ENCODE measurements around the gene FLT4. TPM values are rescaled to one million over a fixed set of nuclear protein-coding genes. Genes with fewer than 3 reads are reported as not detected.
"Not testable (repeated sequence)": the region's sequence is repeated elsewhere in the genome, so short reads cannot be mapped to it uniquely, and the experiment has no call there.

FLT4 gene
- total RNA-seq, 6 experiments from 2014 or later: not detected

GRCh38 chr5:180690562-180690961 is 41.2 kb upstream of the FLT4 start:
- no peaks in the 10 kb centered on the region for H3K4me1 Mint-ChIP-seq (ENCODE audit: low read depth)
- H3K36me3 Mint-ChIP-seq (ENCODE audit: low read depth): no peaks in the 10 kb centered on the region
- DNase-seq: no peak
- H3K4me3 Mint-ChIP-seq: no peak overlapping the region
- no peak for TF ChIP-seq CTCF (IDR thresholded peaks at IDR 0.05)
- no peak overlapping the region for H3K27ac Mint-ChIP-seq
- no peaks in the 10 kb centered on the region; the same call in 1 of the 2 replicates for H3K9me3 Mint-ChIP-seq
- peaks cover 11% of the 10 kb centered on the region for H3K27me3 Mint-ChIP-seq (ENCODE audit: insufficient read depth)

GRCh38 chr5:180689775-180690174 is 40.4 kb upstream of the FLT4 start:
- DNase-seq: no peak
- Mint-ChIP-seq H3K4me3 (no peak overlapping the region), H3K4me1 (ENCODE audit: low read depth) (no peaks in the 10 kb centered on the region), H3K9me3 (no peaks in the 10 kb centered on the region; the same call in 1 of the 2 replicates), H3K27me3 (ENCODE audit: insufficient read depth) (peaks cover 11% of the 10 kb centered on the region), H3K36me3 (ENCODE audit: low read depth) (no peaks in the 10 kb centered on the region), H3K27ac (no peak overlapping the region)
- TF ChIP-seq CTCF (IDR thresholded peaks at IDR 0.05): no peak

GRCh38 chr5:180689071-180689694 is 39.8 kb upstream of the FLT4 start:
- TF ChIP-seq CTCF (IDR thresholded peaks at IDR 0.05): no peak
- Mint-ChIP-seq H3K4me3 (no peak overlapping the region), H3K9me3 (no peaks in the 10 kb centered on the region; the same call in 1 of the 2 replicates), H3K27me3 (ENCODE audit: insufficient read depth) (peaks cover 11% of the 10 kb centered on the region), H3K4me1 (ENCODE audit: low read depth) (no peaks in the 10 kb centered on the region), H3K36me3 (ENCODE audit: low read depth) (no peaks in the 10 kb centered on the region), H3K27ac (no peak overlapping the region)
- no peak for DNase-seq

- Mint-ChIP-seq H3K36me3 (ENCODE audit: low read depth) (no peaks in the 10 kb centered on the region), H3K9me3 (no peaks in the 10 kb centered on the region; the same call in 1 of the 2 replicates), H3K4me3 (no peak overlapping the region), H3K27ac (no peak overlapping the region), H3K4me1 (ENCODE audit: low read depth) (no peaks in the 10 kb centered on the region), H3K27me3 (ENCODE audit: insufficient read depth) (peaks cover 11% of the 10 kb centered on the region)
- DNase-seq: no peak
- TF ChIP-seq CTCF (IDR thresholded peaks at IDR 0.05): no peak
Observed at GRCh38 chr5:180688330-180689070, 39.1 kb upstream of the FLT4 start.

- H3K27me3 Mint-ChIP-seq (ENCODE audit: insufficient read depth); H3K4me1 Mint-ChIP-seq (ENCODE audit: low read depth); DNase-seq; H3K36me3 Mint-ChIP-seq (ENCODE audit: low read depth); H3K9me3 Mint-ChIP-seq; H3K4me3 Mint-ChIP-seq; H3K27ac Mint-ChIP-seq: not testable (repeated sequence)
Observed at GRCh38 chr5:180686799-180687198, 37.4 kb upstream of the FLT4 start.

- Mint-ChIP-seq H3K27ac (no peak overlapping the region), H3K27me3 (ENCODE audit: insufficient read depth) (peaks cover 7% of the 10 kb centered on the region), H3K4me1 (ENCODE audit: low read depth) (no peaks in the 10 kb centered on the region), H3K9me3 (peaks cover 15% of the 10 kb centered on the region; the same call in 1 of the 2 replicates), H3K4me3 (no peak overlapping the region), H3K36me3 (ENCODE audit: low read depth) (no peaks in the 10 kb centered on the region)
- no peak for TF ChIP-seq CTCF (IDR thresholded peaks at IDR 0.05)
- DNase-seq: no peak
Observed at GRCh38 chr5:180684623-180685161, 35.3 kb upstream of the FLT4 start.
